ENCODE measurements around the gene SLC12A3.

DNA sequence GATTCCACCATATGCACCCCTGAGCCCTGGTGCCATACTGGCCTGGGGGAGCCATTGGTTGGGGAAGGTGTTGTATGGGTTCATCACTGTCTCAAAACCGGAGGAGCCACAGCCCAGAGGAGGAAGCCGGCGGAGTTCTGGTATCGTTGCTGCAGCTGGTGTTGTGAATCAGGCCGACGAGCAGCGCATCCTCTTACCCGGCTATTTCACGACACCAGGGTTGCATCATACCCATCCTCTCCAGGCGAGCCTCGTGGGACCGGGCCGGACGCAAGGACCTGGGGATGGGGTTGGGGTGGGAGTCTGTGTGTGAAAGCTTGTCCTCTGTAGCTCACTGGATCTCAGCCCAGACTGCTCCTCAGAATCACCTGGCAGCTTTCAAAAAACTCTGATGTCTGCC is 6.6 kb upstream of the SLC12A3 start:
- TF ChIP-seq POLR2AphosphoS5 (IDR thresholded peaks at IDR 0.05), result no peak
- TF ChIP-seq, protein P1, sequence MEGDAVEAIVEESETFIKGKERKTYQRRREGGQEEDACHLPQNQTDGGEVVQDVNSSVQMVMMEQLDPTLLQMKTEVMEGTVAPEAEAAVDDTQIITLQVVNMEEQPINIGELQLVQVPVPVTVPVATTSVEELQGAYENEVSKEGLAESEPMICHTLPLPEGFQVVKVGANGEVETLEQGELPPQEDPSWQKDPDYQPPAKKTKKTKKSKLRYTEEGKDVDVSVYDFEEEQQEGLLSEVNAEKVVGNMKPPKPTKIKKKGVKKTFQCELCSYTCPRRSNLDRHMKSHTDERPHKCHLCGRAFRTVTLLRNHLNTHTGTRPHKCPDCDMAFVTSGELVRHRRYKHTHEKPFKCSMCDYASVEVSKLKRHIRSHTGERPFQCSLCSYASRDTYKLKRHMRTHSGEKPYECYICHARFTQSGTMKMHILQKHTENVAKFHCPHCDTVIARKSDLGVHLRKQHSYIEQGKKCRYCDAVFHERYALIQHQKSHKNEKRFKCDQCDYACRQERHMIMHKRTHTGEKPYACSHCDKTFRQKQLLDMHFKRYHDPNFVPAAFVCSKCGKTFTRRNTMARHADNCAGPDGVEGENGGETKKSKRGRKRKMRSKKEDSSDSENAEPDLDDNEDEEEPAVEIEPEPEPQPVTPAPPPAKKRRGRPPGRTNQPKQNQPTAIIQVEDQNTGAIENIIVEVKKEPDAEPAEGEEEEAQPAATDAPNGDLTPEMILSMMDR (IDR thresholded peaks at IDR 0.05), result no peak
- TF ChIP-seq EP300 (IDR thresholded peaks at IDR 0.05), result no peak

Data from esophagus muscularis mucosa (tissue), 4 donors.